Endothelial cell of umbilical vein (primary cell): ENCODE results near the gene TDRKH. TPM values are rescaled to one million over a fixed set of nuclear protein-coding genes. Genes with fewer than 3 reads are reported as not detected.

Experiments
- BruUV-seq: library from RNA; stranded (reverse); fragments of 400-500 nt; replicated peaks from 2 replicates; lab custom pipeline; 2021; lab: Mats Ljungman, UMichigan
- CTCF ChIA-PET: fragments of 300-600, 350-600 bp; sonication (Branson Sonifier 250); formaldehyde crosslinking; loops from one replicate; lab custom pipeline; 2021; ENCODE audit warnings: antibody characterized with exemption, inconsistent platforms; lab: Charles Lee
- POLR2A ChIA-PET: fragments of 300-600, 350-600 bp; sonication (Branson Sonifier 250); formaldehyde crosslinking; loops from one replicate; lab custom pipeline; 2021; ENCODE audit warnings: antibody characterized with exemption, inconsistent platforms; lab: Charles Lee
- DNase-seq: peaks from one replicate; pipeline ENCODE4 v3.0.0-alpha.2; 2011; ENCODE audit warnings: low read depth, low spot score
- FAIRE-seq: peaks from 2 replicates; lab custom pipeline; 2011; peaks lifted over from hg19 to GRCh38; lab: Jason Lieb, UNC
- H2AFZ ChIP-seq: 2 replicates; pipeline ENCODE4 v1.6.0; 2012; ENCODE audit warnings: low read depth, low read length, control low read depth, inconsistent platforms
- H3K27ac ChIP-seq: 2 replicates; pipeline ENCODE4 v1.5.1; 2011; ENCODE audit warnings: low read depth, mild to moderate bottlenecking, control low read depth, low read length, moderate library complexity; ENCODE audit not compliant: insufficient read depth
- H3K27me3 ChIP-seq, 2 experiments: 2 replicates each; pipeline versions ENCODE4 v1.6.0 to v1.6.1; 2011; ENCODE audit warnings: low read length in 2 of 2, mixed read lengths in 1 of 2; ENCODE audit not compliant: control insufficient read depth in 2 of 2, insufficient read depth in 2 of 2
- H3K36me3 ChIP-seq, 2 experiments: 2 replicates in 1 of 2; 3 replicates in 1 of 2; pipeline ENCODE4 v1.5.1; 2011; ENCODE audit warnings: low read length in 2 of 2, mild to moderate bottlenecking in 1 of 2, moderate library complexity in 1 of 2; ENCODE audit not compliant: control insufficient read depth in 2 of 2, insufficient read depth in 2 of 2; ENCODE audit errors: extremely low read depth in 1 of 2
- H3K4me1 ChIP-seq: 3 replicates; pipeline ENCODE4 v1.5.1; 2011; ENCODE audit warnings: mild to moderate bottlenecking, low read length; ENCODE audit not compliant: control insufficient read depth, insufficient read depth; ENCODE audit errors: extremely low read depth
- H3K4me2 ChIP-seq: 2 replicates; pipeline ENCODE4 v1.6.1; 2011; ENCODE audit warnings: low read length, control low read depth, mixed read lengths; ENCODE audit not compliant: insufficient read depth
- H3K4me3 ChIP-seq, 3 experiments: fragments of 200-600 bp in 1 of 3; sonication (generic), shearing (Covaris generic) in 1 of 3; replicated peaks in 1 of 3; 2 replicates each; pipeline ENCODE4 v1.5.1; 2011 to 2016; ENCODE audit warnings: control low read depth in 3 of 3, low read length in 3 of 3, mild to moderate bottlenecking in 2 of 3, inconsistent platforms in 1 of 3, low read depth in 1 of 3, moderate library complexity in 1 of 3; ENCODE audit not compliant: insufficient read depth in 1 of 3
- H3K79me2 ChIP-seq: 2 replicates; pipeline ENCODE4 v1.6.0; 2012; ENCODE audit warnings: low read length, inconsistent platforms; ENCODE audit not compliant: control insufficient read depth, insufficient read depth
- H3K9ac ChIP-seq: replicated peaks from 2 replicates; pipeline ENCODE3; 2011; ENCODE audit warnings: low read length, control low read depth; ENCODE audit not compliant: insufficient read depth; ENCODE audit errors: extremely low read depth
- H3K9me1 ChIP-seq: replicated peaks from 3 replicates; pipeline ENCODE4 v1.6.0; 2011; ENCODE audit warnings: mild to moderate bottlenecking, low read length; ENCODE audit not compliant: control insufficient read depth, insufficient read depth; ENCODE audit errors: extremely low read depth
- H3K9me3 ChIP-seq: replicated peaks from 2 replicates; pipeline ENCODE4 v1.5.1; 2012; ENCODE audit warnings: low read length, inconsistent platforms; ENCODE audit not compliant: control insufficient read depth, insufficient read depth
- H4K20me1 ChIP-seq: replicated peaks from 2 replicates; pipeline ENCODE3; 2011; ENCODE audit warnings: mild to moderate bottlenecking, low read length; ENCODE audit not compliant: control insufficient read depth, insufficient read depth; ENCODE audit errors: extremely low read depth
- CTCF ChIP-seq, 2 donors: IDR thresholded peaks; 1 replicate in 1 of 2; 2 replicates in 1 of 2; pipeline ENCODE4 v1.5.1; 2011; ENCODE audit warnings: low read length in 2 of 2, mild to moderate bottlenecking in 2 of 2, moderate library complexity in 2 of 2, control low read depth in 1 of 2, inconsistent platforms in 1 of 2, low read depth in 1 of 2; ENCODE audit not compliant: insufficient read depth in 1 of 2; ENCODE audit errors: extremely low read depth in 1 of 2
- EZH2 ChIP-seq: IDR thresholded peaks from 2 replicates; pipeline ENCODE4 v1.6.1; 2012; ENCODE audit warnings: borderline replicate concordance, low read depth, mild to moderate bottlenecking, moderate library complexity, low read length, inconsistent platforms; ENCODE audit not compliant: severe bottlenecking
- FOS ChIP-seq: IDR thresholded peaks from 2 replicates; pipeline ENCODE4 v1.6.1; 2011; ENCODE audit warnings: mild to moderate bottlenecking, low read length, moderate library complexity, borderline replicate concordance; ENCODE audit not compliant: insufficient read depth
- GATA2 ChIP-seq: IDR thresholded peaks from 2 replicates; pipeline ENCODE4 v1.7.0; 2011; ENCODE audit warnings: low read depth, mild to moderate bottlenecking, moderate library complexity, mixed read lengths, low read length; ENCODE audit not compliant: insufficient read length, insufficient read depth
- JUN ChIP-seq: IDR thresholded peaks from 2 replicates; pipeline ENCODE4 v1.6.1; 2011; ENCODE audit warnings: borderline replicate concordance, low read depth; ENCODE audit not compliant: insufficient read length, insufficient read depth
- MAX ChIP-seq: IDR thresholded peaks from 2 replicates; pipeline ENCODE4 v1.6.1; 2011; ENCODE audit not compliant: insufficient read depth, insufficient read length
- MYC ChIP-seq: IDR thresholded peaks from one replicate; pipeline ENCODE4 v1.6.1; 2011; ENCODE audit warnings: mild to moderate bottlenecking, low read depth, low read length
- POLR2A ChIP-seq: IDR thresholded peaks from 2 replicates; pipeline ENCODE4 v1.6.1; 2012; ENCODE audit warnings: low read depth, mild to moderate bottlenecking, control low read depth, low read length
- POLR2AphosphoS5 ChIP-seq: IDR thresholded peaks from 2 replicates; pipeline ENCODE4 v1.6.1; 2012; ENCODE audit warnings: low read depth, mild to moderate bottlenecking, control low read depth, low read length, moderate library complexity; ENCODE audit not compliant: insufficient read depth
- dilution Hi-C: fragments of 300-500 bp; cut with MboI; formaldehyde crosslinking; loops from one replicate; pipeline ENCODE4 v1.15.0; 2019; ENCODE audit warnings: low sequenced_read_pairs; ENCODE audit not compliant: extremely low pct_ligation_motif_present
- intact Hi-C: fragments of 100-400 bp; cut with micrococcal nuclease; formaldehyde crosslinking; loops from one replicate; pipeline ENCODE4 v1.10.0; 2022
- polyA plus RNA-seq, 4 experiments: library from polyadenylated mRNA; depleted of rRNA in 3 of 4; stranded (reverse) in 3 of 4; unstranded in 1 of 4; fragments of >200 nt; gene quantifications; 2 replicates each; pipeline versions ENCODE4 v1.2.1 to v1.2.3, GENCODE V29; 2011 to 2012; ENCODE audit warnings: missing spikeins in 1 of 4
- total RNA-seq: library from RNA; stranded (reverse); gene quantifications from 2 replicates; pipeline ENCODE4 v1.2.3, GENCODE V29; 2021

Gene TDRKH
- total and polyA plus RNA-seq, 2 donors (not counting 3 experiments of a cell fraction or from before 2014, with no cell fraction given): 3.9 to 9.6 TPM

- H3K9me3 ChIP-seq: no peaks in the 10 kb centered on the region
- H3K36me3 ChIP-seq: no peaks in the 10 kb centered on the region
- H3K79me2 ChIP-seq: no peaks in the 10 kb centered on the region
- H3K27ac ChIP-seq: no peak overlapping the region
- no TSS peak for BruUV-seq
- no peak overlapping the region for H2AFZ ChIP-seq
- no peaks in the 10 kb centered on the region for H4K20me1 ChIP-seq
- dilution Hi-C loops: no loop called here
- CTCF ChIA-PET: interaction anchor here (1.2 kb wide), 1 partner anchor 9 kb away, joined by 3 read pairs; no protein-coding TSS in a partner anchor
- H3K27me3 ChIP-seq: peaks cover 0 to 4% of the 10 kb centered on the region in 2 experiments
- no peak overlapping the region for H3K9ac ChIP-seq
- intact Hi-C loops: no loop called here
- no peaks in the 10 kb centered on the region for H3K4me1 ChIP-seq
- POLR2A ChIA-PET: no interaction called here
- DNase-seq: no peak
- no peaks in the 10 kb centered on the region for H3K9me1 ChIP-seq
- H3K4me3 ChIP-seq: no peak overlapping the region
- TF ChIP-seq FOS (no peak), POLR2A (no peak), JUN (no peak), MYC (no peak), CTCF (IDR thresholded peaks at IDR 0.05; ENCODE audit: extremely low read depth in 1 of 2, insufficient read depth in 1 of 2, low read depth in 1 of 2, low read length in 2 of 2) (no peak), POLR2AphosphoS5 (no peak), MAX (no peak), GATA2 (no peak), EZH2 (no peak)
- no peak overlapping the region for H3K4me2 ChIP-seq
- FAIRE-seq: no peak
These were observed 6.5 kb downstream of the TDRKH start for GRCh38 chr1:151783796-151784195.
